GM12878 (cell line): ENCODE data around the gene ZNF79. TPM values are rescaled to one million over a fixed set of nuclear protein-coding genes. Genes with fewer than 3 reads are reported as not detected.

Experiments used
- BCL11A ChIP-seq: IDR thresholded peaks from 2 replicates; pipeline ENCODE4 v1.6.1; 2011; ENCODE audit warnings: low read depth, low read length
- EGR1 ChIP-seq, 2 experiments: IDR thresholded peaks; 1 replicate in 1 of 2; 2 replicates in 1 of 2; pipeline ENCODE4 v1.6.1; 2011 to 2012; ENCODE audit warnings: low read depth in 2 of 2, low read length in 2 of 2, borderline replicate concordance in 1 of 2, mild to moderate bottlenecking in 1 of 2, moderate library complexity in 1 of 2
- EP300 ChIP-seq, 2 experiments: fragments of 150-350 bp in 1 of 2; IDR thresholded peaks; 2 replicates each; pipeline ENCODE4 v1.6.1; 2011 to 2012; ENCODE audit warnings: low read depth in 2 of 2, low read length in 2 of 2, borderline replicate concordance in 1 of 2, improper control_type of control experiment in 1 of 2, inconsistent platforms in 1 of 2; ENCODE audit not compliant: control insufficient read depth in 1 of 2
- ESRRA ChIP-seq: IDR thresholded peaks from 2 replicates; pipeline ENCODE4 v1.6.1; 2012; ENCODE audit warnings: mild to moderate bottlenecking, low read length, improper control_type of control experiment
- FOXK2 ChIP-seq: fragments of 450-650 bp; IDR thresholded peaks from 2 replicates; pipeline ENCODE4 v1.6.1; 2017; ENCODE audit warnings: mild to moderate bottlenecking, moderate library complexity
- FOXM1 ChIP-seq: IDR thresholded peaks from 2 replicates; pipeline ENCODE4 v1.6.1; 2012; ENCODE audit warnings: low read depth, mild to moderate bottlenecking, inconsistent platforms, low read length, moderate library complexity
- MEF2B ChIP-seq: fragments of 450-650 bp; IDR thresholded peaks from 2 replicates; pipeline ENCODE4 v1.6.1; 2018; ENCODE audit warnings: mild to moderate bottlenecking, moderate library complexity; ENCODE audit not compliant: partially characterized antibody, poor library complexity, severe bottlenecking
- POU2F2 ChIP-seq: IDR thresholded peaks from 3 replicates; pipeline ENCODE4 v1.6.1; 2011; ENCODE audit warnings: low read depth, mild to moderate bottlenecking, low read length, borderline replicate concordance
- SP1 ChIP-seq: IDR thresholded peaks from one replicate; pipeline ENCODE4 v1.6.1; 2011; ENCODE audit warnings: low read depth, low read length
- TARDBP ChIP-seq: IDR thresholded peaks from 2 replicates; pipeline ENCODE4 v1.6.1; 2016; ENCODE audit warnings: borderline replicate concordance
- ZZZ3 ChIP-seq: IDR thresholded peaks from 2 replicates; pipeline ENCODE4 v1.6.1; 2011; ENCODE audit warnings: low read depth; ENCODE audit not compliant: control insufficient read depth, insufficient read length
- polyA plus RNA-seq, 11 experiments: library from polyadenylated mRNA; depleted of rRNA in 4 of 11; unstranded in 6 of 11; stranded (reverse) in 5 of 11; fragments of >200 nt; fragmentation: Nextera tagmentation in 4 of 11; fragmentation: Illumina TruSeq in 1 of 11; extraction: Ambion mirVana in 4 of 11; extraction: Trizol in 1 of 11; gene quantifications; 1 replicate in 1 of 11; 2 replicates in 10 of 11; pipeline versions ENCODE4 v1.2.1 to v1.2.3, GENCODE V29; 2011 to 2016; ENCODE audit warnings: inconsistent platforms in 2 of 11, missing spikeins in 2 of 11, low read depth in 1 of 11
- total RNA-seq, 4 experiments: library from RNA; depleted of rRNA in 3 of 4; stranded (reverse); fragments of >200 nt in 3 of 4; fragmentation: Illumina TruSeq in 1 of 4; extraction: Trizol in 1 of 4; gene quantifications; 2 replicates each; pipeline versions ENCODE4 v1.2.1 to v1.2.3, GENCODE V29; 2013 to 2021
- TF ChIP-seq, protein P1 (sequence below): fragments of 450-650 bp; IDR thresholded peaks from 2 replicates; pipeline ENCODE4 v1.6.1; 2018; ENCODE audit warnings: borderline replicate concordance, mild to moderate bottlenecking; ENCODE audit not compliant: partially characterized antibody
- TF ChIP-seq, protein P2 (sequence below): fragments of 450-650 bp; formaldehyde crosslinking; IDR thresholded peaks from 2 replicates; pipeline ENCODE4 v1.5.0; 2022; ENCODE audit warnings: mild to moderate bottlenecking, missing genetic modification characterization
- TF ChIP-seq, protein P3 (sequence below): fragments of 450-650 bp; IDR thresholded peaks from 2 replicates; pipeline ENCODE4 v1.6.1; 2016; ENCODE audit warnings: mild to moderate bottlenecking, moderate library complexity, borderline replicate concordance

ZNF79 gene
- total and polyA plus RNA-seq, 10 of the 15 experiments (the other 5 are each of a cell fraction or from before 2014, with no cell fraction given): 1.8 to 14.1 (median 11.7) TPM

DNA sequence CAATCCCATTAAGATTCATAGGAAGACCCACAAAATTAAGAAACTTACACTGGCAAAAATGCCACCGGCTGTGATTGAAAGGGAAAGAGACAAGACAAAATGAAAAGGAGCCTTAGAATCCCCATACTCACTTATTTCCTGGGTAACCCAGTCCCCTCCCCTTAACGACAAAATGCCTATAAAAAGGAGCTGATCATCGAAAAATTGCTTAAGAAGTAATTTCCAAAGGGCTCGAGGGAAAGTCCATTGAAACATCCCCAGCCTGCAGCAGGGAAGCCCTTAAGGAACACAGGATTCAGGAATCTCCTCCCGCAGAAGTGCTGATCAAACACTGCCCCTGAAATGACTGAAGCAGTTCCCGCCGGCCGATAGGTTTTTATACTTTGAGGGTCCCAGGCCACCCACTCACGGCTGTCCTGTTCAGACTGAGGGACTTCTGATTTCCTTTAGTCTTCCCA is 677 bp upstream of the ZNF79 start (continued):
- TF ChIP-seq, protein P1, sequence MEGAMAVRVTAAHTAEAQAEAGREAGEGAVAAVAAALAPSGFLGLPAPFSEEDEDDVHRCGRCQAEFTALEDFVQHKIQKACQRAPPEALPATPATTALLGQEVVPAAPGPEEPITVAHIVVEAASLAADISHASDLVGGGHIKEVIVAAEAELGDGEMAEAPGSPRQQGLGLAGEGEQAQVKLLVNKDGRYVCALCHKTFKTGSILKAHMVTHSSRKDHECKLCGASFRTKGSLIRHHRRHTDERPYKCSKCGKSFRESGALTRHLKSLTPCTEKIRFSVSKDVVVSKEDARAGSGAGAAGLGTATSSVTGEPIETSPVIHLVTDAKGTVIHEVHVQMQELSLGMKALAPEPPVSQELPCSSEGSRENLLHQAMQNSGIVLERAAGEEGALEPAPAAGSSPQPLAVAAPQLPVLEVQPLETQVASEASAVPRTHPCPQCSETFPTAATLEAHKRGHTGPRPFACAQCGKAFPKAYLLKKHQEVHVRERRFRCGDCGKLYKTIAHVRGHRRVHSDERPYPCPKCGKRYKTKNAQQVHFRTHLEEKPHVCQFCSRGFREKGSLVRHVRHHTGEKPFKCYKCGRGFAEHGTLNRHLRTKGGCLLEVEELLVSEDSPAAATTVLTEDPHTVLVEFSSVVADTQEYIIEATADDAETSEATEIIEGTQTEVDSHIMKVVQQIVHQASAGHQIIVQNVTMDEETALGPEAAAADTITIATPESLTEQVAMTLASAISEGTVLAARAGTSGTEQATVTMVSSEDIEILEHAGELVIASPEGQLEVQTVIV: no peak
- TF ChIP-seq EP300 (IDR thresholded peaks at IDR 0.05; ENCODE audit: borderline replicate concordance in 1 of 2, control insufficient read depth in 1 of 2, low read depth in 2 of 2, low read length in 2 of 2) (no peak), TARDBP (0 out of 2 replicates have a peak, but pooled peaks have one; percentile 3), BCL11A (no peak), ESRRA (no peak), SP1 (no peak), ZZZ3 (no peak), EGR1 (IDR thresholded peaks at IDR 0.05; ENCODE audit: borderline replicate concordance in 1 of 2, low read depth in 2 of 2, low read length in 2 of 2) (no peak), MEF2B (no peak), POU2F2 (no peak), FOXK2 (no peak), FOXM1 (no peak)
- TF ChIP-seq, protein P2, sequence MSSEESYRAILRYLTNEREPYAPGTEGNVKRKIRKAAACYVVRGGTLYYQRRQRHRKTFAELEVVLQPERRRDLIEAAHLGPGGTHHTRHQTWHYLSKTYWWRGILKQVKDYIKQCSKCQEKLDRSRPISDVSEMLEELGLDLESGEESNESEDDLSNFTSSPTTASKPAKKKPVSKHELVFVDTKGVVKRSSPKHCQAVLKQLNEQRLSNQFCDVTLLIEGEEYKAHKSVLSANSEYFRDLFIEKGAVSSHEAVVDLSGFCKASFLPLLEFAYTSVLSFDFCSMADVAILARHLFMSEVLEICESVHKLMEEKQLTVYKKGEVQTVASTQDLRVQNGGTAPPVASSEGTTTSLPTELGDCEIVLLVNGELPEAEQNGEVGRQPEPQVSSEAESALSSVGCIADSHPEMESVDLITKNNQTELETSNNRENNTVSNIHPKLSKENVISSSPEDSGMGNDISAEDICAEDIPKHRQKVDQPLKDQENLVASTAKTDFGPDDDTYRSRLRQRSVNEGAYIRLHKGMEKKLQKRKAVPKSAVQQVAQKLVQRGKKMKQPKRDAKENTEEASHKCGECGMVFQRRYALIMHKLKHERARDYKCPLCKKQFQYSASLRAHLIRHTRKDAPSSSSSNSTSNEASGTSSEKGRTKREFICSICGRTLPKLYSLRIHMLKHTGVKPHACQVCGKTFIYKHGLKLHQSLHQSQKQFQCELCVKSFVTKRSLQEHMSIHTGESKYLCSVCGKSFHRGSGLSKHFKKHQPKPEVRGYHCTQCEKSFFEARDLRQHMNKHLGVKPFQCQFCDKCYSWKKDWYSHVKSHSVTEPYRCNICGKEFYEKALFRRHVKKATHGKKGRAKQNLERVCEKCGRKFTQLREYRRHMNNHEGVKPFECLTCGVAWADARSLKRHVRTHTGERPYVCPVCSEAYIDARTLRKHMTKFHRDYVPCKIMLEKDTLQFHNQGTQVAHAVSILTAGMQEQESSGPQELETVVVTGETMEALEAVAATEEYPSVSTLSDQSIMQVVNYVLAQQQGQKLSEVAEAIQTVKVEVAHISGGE: no peak
- TF ChIP-seq, protein P3, sequence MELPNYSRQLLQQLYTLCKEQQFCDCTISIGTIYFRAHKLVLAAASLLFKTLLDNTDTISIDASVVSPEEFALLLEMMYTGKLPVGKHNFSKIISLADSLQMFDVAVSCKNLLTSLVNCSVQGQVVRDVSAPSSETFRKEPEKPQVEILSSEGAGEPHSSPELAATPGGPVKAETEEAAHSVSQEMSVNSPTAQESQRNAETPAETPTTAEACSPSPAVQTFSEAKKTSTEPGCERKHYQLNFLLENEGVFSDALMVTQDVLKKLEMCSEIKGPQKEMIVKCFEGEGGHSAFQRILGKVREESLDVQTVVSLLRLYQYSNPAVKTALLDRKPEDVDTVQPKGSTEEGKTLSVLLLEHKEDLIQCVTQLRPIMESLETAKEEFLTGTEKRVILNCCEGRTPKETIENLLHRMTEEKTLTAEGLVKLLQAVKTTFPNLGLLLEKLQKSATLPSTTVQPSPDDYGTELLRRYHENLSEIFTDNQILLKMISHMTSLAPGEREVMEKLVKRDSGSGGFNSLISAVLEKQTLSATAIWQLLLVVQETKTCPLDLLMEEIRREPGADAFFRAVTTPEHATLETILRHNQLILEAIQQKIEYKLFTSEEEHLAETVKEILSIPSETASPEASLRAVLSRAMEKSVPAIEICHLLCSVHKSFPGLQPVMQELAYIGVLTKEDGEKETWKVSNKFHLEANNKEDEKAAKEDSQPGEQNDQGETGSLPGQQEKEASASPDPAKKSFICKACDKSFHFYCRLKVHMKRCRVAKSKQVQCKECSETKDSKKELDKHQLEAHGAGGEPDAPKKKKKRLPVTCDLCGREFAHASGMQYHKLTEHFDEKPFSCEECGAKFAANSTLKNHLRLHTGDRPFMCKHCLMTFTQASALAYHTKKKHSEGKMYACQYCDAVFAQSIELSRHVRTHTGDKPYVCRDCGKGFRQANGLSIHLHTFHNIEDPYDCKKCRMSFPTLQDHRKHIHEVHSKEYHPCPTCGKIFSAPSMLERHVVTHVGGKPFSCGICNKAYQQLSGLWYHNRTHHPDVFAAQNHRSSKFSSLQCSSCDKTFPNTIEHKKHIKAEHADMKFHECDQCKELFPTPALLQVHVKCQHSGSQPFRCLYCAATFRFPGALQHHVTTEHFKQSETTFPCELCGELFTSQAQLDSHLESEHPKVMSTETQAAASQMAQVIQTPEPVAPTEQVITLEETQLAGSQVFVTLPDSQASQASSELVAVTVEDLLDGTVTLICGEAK: no peak
